GM12873 (cell line): ENCODE data around the gene SELPLG.

ENCODE experiments used
- CTCF ChIP-seq: IDR thresholded peaks from 2 replicates; pipeline ENCODE4 v1.5.1; 2012; ENCODE audit warnings: low read depth, mild to moderate bottlenecking, moderate library complexity, low read length, control low read depth; ENCODE audit not compliant: insufficient read depth; ENCODE audit errors: missing control alignments

SELPLG gene

GRCh38 chr12:108640802-108641445, 7.2 kb upstream of the SELPLG start:
- TF ChIP-seq CTCF = no peak

- no peak for TF ChIP-seq CTCF
These were observed 5.5 kb upstream of the SELPLG start for GRCh38 chr12:108638997-108639822.

GRCh38 chr12:108638141-108638827, 4.6 kb upstream of the SELPLG start:
- TF ChIP-seq CTCF = no peak

GRCh38 chr12:108637222-108637971, 3.7 kb upstream of the SELPLG start:
- TF ChIP-seq CTCF = no peak

- TF ChIP-seq CTCF = no peak
These were observed 2.5 kb upstream of the SELPLG start for GRCh38 chr12:108635997-108636808.

- no peak for TF ChIP-seq CTCF
These were observed 1.7 kb upstream of the SELPLG start for GRCh38 chr12:108635201-108635996.
